ENCODE data around the gene TMEM91. TPM values are rescaled to one million over a fixed set of nuclear protein-coding genes. Genes with fewer than 3 reads are reported as not detected.

The TMEM91 gene
- total RNA-seq, 4 donors from 2014 or later: 25.4 to 115 (median 54.9) TPM

DNA sequence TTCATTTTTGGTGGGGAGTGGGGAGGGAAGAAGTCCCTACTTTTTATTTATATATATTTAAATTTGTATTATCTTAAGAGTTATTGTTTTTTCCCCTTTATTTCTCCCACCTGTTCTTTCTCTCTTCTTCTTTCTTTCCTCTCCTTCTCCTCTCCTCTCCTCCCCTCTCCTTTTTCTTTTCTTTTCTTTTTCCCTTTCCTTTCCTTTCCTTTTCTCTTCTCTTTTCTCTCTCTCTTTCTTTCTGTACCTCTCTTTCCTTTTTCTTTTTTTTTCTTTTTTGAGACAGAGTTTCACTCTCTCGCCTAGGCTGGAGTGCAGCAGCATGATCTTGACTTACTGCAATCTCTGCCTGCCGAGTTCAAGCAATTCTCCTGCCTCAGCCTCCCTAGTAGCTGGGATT is 23.2 kb downstream of the TMEM91 start:
- 85 to 89% methylated on average over 2 of the region's 2 CpGs for WGBS, 2 donors
- DNase-seq (ENCODE audit: low spot score in 2 of 2): no peak
- no peak overlapping the region for H3K4me3 ChIP-seq (ENCODE audit: low read depth, poor library complexity, severe bottlenecking)
- no peak for TF ChIP-seq POLR2A (IDR thresholded peaks at IDR 0.05)
- TF ChIP-seq, protein P1, sequence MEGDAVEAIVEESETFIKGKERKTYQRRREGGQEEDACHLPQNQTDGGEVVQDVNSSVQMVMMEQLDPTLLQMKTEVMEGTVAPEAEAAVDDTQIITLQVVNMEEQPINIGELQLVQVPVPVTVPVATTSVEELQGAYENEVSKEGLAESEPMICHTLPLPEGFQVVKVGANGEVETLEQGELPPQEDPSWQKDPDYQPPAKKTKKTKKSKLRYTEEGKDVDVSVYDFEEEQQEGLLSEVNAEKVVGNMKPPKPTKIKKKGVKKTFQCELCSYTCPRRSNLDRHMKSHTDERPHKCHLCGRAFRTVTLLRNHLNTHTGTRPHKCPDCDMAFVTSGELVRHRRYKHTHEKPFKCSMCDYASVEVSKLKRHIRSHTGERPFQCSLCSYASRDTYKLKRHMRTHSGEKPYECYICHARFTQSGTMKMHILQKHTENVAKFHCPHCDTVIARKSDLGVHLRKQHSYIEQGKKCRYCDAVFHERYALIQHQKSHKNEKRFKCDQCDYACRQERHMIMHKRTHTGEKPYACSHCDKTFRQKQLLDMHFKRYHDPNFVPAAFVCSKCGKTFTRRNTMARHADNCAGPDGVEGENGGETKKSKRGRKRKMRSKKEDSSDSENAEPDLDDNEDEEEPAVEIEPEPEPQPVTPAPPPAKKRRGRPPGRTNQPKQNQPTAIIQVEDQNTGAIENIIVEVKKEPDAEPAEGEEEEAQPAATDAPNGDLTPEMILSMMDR (IDR thresholded peaks at IDR 0.05): no peak
- intact Hi-C loops (cut with DNase I; ENCODE audit: low total_unique reads): no loop called here

DNA sequence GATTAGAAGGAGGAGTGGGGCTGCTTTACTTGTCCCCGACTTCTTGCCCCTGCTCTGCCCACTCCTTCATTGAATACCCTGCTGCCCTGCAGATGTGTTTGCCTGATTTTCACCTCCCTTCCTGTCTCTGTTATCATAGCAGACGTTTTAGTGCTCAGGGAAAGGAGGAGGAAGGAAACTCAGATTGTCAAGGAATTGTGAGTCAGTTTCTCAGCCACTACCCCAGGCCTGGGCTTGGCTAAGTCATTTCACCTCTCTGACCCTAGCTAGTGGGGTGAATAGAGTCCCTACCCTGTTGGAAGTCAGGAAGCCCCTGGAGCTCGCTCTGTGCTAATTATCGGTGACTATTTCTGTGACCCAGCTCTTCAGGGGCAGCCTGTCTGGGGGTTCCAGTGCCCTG is 25.1 kb downstream of the TMEM91 start:
- intact Hi-C loops (cut with DNase I; ENCODE audit: low total_unique reads): no loop called here
- DNase-seq (ENCODE audit: low spot score in 2 of 2): no peak
- 65 to 74% methylated on average over 4 of the region's 4 CpGs for WGBS, 2 donors
- H3K4me3 ChIP-seq (ENCODE audit: low read depth, poor library complexity, severe bottlenecking): no peak overlapping the region
- TF ChIP-seq POLR2A (IDR thresholded peaks at IDR 0.05): no peak
- TF ChIP-seq, protein P1 (IDR thresholded peaks at IDR 0.05): no peak

DNA sequence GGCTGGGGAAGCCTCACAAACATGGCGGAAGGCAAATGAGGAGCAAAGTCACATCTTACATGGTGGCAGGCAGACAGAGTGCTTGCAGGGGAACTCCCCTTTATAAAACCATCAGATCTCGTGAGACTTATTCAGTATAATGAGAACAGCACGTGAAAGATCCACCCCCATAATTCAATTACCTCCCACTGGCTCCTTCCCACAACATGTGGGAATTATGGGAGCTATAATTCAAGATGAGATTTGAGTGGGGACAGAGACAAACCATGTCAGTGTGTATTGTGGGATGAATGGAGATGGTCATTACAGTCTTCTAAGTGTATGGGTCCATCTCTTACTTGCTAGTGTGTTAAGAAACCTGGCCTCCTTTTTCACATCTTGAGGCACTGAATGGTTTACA is 25.7 kb downstream of the TMEM91 start:
- TF ChIP-seq, protein P1 (IDR thresholded peaks at IDR 0.05): no peak
- TF ChIP-seq POLR2A (IDR thresholded peaks at IDR 0.05): no peak
- intact Hi-C loops (cut with DNase I; ENCODE audit: low total_unique reads): no loop called here
- H3K4me3 ChIP-seq (ENCODE audit: low read depth, poor library complexity, severe bottlenecking): no peak overlapping the region
- WGBS, 2 donors: 53 to 74% methylated on average over 3 of the region's 3 CpGs
- DNase-seq (ENCODE audit: low spot score in 2 of 2): no peak

DNA sequence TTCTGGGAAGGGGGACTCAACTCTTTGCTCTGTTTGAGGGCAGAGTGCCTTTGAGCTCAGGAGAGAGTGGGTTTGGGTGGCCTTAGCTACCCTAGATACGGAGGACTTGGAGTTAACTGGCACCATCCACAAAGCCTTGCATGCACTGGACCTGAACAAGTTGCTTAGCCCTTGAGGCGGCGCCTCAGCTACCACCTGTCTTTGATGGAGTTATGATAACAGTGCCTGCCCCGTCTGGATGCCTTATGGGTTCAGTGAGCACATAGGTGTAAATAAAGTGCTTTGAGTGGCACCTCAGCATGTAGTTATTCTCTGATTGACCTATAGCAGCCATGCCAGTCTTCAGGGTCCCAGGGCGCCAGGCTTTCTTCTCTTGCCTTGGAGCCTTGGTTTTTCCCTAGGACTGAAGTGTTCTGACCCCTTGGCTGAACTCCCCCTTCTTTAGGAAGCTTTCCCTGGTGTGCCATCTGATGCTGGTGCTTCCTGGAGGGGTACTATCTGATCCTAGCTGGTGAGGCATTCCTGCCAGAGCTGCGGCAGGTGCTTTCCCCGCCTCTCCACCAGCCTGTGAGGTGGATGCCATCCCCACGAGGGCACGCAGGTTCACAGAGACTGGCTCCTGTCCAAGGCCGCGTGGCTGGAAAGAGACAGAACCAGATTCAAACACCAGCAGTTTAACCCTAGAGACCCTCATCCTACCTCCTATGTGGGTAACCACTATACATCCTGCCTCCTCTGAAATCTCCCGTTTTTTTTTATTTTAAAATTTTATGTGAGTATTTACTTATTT is 27.0 kb downstream of the TMEM91 start:
- DNase-seq (ENCODE audit: low spot score in 2 of 2): no peak
- intact Hi-C loops (cut with DNase I; ENCODE audit: low total_unique reads): no loop called here
- no peak for TF ChIP-seq POLR2A (IDR thresholded peaks at IDR 0.05)
- TF ChIP-seq, protein P1 (IDR thresholded peaks at IDR 0.05): no peak
- H3K4me3 ChIP-seq (ENCODE audit: low read depth, poor library complexity, severe bottlenecking): no peak overlapping the region
- WGBS, 2 donors: 44 to 60% methylated on average over 12 of the region's 12 CpGs

DNA sequence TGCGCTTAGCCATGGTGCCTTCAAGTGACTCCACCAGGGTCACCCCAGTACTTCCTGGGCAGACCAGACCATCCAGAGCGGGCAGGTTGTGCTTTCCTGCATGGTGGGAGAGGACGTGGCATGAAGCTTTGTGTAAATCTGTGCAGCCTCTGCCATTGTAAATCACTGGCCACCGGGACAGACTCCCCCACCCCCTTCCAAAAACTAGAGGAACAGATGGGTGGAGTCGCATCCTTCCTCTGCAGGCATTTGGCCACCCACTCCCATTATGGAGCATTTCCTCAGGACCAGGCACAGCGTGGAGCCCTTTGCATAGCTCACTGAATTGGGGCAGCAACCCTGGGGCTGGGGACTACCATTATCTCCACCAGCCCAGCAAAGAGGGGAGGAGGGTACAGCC is 29.4 kb downstream of the TMEM91 start:
- WGBS, 2 donors: 74 to 77% methylated on average over 5 to 6 of the region's 6 CpGs
- TF ChIP-seq, protein P1 (IDR thresholded peaks at IDR 0.05): no peak
- no peak for TF ChIP-seq POLR2A (IDR thresholded peaks at IDR 0.05)

DNA sequence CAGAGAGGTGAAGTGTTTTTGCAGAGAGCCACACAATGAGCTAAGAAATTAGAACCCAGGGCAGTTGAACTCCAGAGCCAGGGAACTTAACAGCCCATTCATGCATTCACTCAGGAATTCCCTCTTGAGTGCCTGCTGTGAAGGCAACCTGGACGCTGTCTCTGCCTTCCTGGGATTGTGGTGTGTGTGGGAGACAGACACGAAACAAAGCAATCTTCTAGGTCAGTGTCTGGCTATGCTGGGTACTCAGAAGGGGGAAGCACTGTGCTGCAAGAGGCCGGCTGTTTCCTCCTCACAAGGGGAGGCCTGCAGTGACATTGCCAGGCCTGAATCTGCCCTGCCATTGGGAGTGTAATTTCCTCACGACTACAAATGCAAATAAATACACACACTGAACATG is 30.9 kb downstream of the TMEM91 start:
- intact Hi-C loops (cut with DNase I; ENCODE audit: low total_unique reads): no loop called here
- WGBS, 2 donors: 60 to 86% methylated on average over 4 of the region's 4 CpGs

More for the DNA sequence above, 29.4 kb downstream of the TMEM91 start:
- no peak overlapping the region for H3K4me3 ChIP-seq (ENCODE audit: low read depth, poor library complexity, severe bottlenecking)
- intact Hi-C loops (cut with DNase I; ENCODE audit: low total_unique reads): no loop called here
- no peak for DNase-seq (ENCODE audit: low spot score in 2 of 2)

More for the DNA sequence above, 30.9 kb downstream of the TMEM91 start:
- H3K4me3 ChIP-seq (ENCODE audit: low read depth, poor library complexity, severe bottlenecking): no peak overlapping the region
- TF ChIP-seq POLR2A (IDR thresholded peaks at IDR 0.05): no peak
- TF ChIP-seq, protein P1 (IDR thresholded peaks at IDR 0.05): no peak
- no peak for DNase-seq (ENCODE audit: low spot score in 2 of 2)
